HepG2 (cell line): ENCODE results near the gene VENTX. TPM values are rescaled to one million over a fixed set of nuclear protein-coding genes. Genes with fewer than 3 reads are reported as not detected.

Experiments used
- ATAC-seq: fragments of 200-7000 bp; cut with Tn5 transposase; 3 replicates; pipeline ENCODE4 v1.9.1; 2020; ENCODE audit warnings: mild to moderate bottlenecking, moderate library complexity
- BruUV-seq: library from RNA; stranded (reverse); fragments of 400-500 nt; replicated peaks from 2 replicates; lab custom pipeline; 2021; lab: Mats Ljungman, UMichigan
- CTCF ChIA-PET: fragments of 300-600 bp; formaldehyde crosslinking; extraction: SDS; loops from one replicate; lab custom pipeline; 2021; ENCODE audit warnings: low total read pairs, inconsistent platforms, low intra/inter-chr PET ratio; lab: Yijun Ruan, JAX
- POLR2A ChIA-PET: fragments of 350-600 bp; sonication (Branson Sonifier 250); formaldehyde crosslinking; loops from one replicate; lab custom pipeline; 2020; ENCODE audit warnings: antibody characterized with exemption, inconsistent platforms; lab: Yijun Ruan, JAX
- DNase-seq: peaks from one replicate; pipeline ENCODE4 v3.0.0-alpha.2; 2015; ENCODE audit warnings: low spot score
- FAIRE-seq: peaks from 3 replicates; lab custom pipeline; 2011; peaks lifted over from hg19 to GRCh38; lab: Jason Lieb, UNC
- H2AFZ ChIP-seq: one replicate; pipeline ENCODE4 v1.6.1; 2011; ENCODE audit warnings: low read length, inconsistent platforms
- H3K27ac ChIP-seq: fragments of 300-600 bp; 3 replicates; pipeline ENCODE4 v1.8.0; 2011; ENCODE audit warnings: mixed run types, mild to moderate bottlenecking, mixed read lengths, low read length, inconsistent platforms; ENCODE audit not compliant: insufficient read depth; ENCODE audit errors: extremely low read length
- H3K27me3 ChIP-seq, 2 experiments: fragments of 200-600 bp in 1 of 2; 2 replicates in 1 of 2; 3 replicates in 1 of 2; pipeline versions ENCODE4 v1.6.0 to v1.8.0; 2011; ENCODE audit warnings: low read length in 2 of 2, mild to moderate bottlenecking in 2 of 2, moderate library complexity in 2 of 2, inconsistent platforms in 1 of 2; ENCODE audit not compliant: insufficient read depth in 2 of 2, control insufficient read depth in 1 of 2
- H3K36me3 ChIP-seq, 2 experiments: fragments of 200-600 bp in 1 of 2; replicated peaks in 1 of 2; 2 replicates in 1 of 2; 3 replicates in 1 of 2; pipeline versions ENCODE4 v1.5.1 to v1.8.0; 2011; ENCODE audit warnings: low read length in 2 of 2, inconsistent platforms in 1 of 2; ENCODE audit not compliant: insufficient read depth in 2 of 2, control insufficient read depth in 1 of 2
- H3K4me1 ChIP-seq: 2 replicates; pipeline ENCODE4 v1.5.1; 2012; ENCODE audit warnings: low read length, inconsistent platforms; ENCODE audit not compliant: insufficient read depth
- H3K4me2 ChIP-seq: 2 replicates; pipeline ENCODE4 v1.6.0; 2011; ENCODE audit warnings: low read depth, low read length, inconsistent platforms
- H3K4me3 ChIP-seq, 3 experiments: fragments of 200-600 bp in 1 of 3; sonication (generic), shearing (Covaris generic) in 1 of 3; replicated peaks in 1 of 3; 2 replicates each; pipeline ENCODE4 v1.5.1; 2011 to 2016; ENCODE audit warnings: low read length in 3 of 3, inconsistent platforms in 2 of 3, low read depth in 2 of 3, mild to moderate bottlenecking in 2 of 3, control low read depth in 1 of 3, mixed read lengths in 1 of 3; ENCODE audit not compliant: insufficient read depth in 1 of 3
- H3K79me2 ChIP-seq: one replicate; pipeline ENCODE4 v1.6.1; 2011; ENCODE audit warnings: low read length, inconsistent platforms; ENCODE audit not compliant: insufficient read depth
- H3K9ac ChIP-seq: 2 replicates; pipeline ENCODE4 v1.6.0; 2011; ENCODE audit warnings: mild to moderate bottlenecking, low read depth, low read length, inconsistent platforms; ENCODE audit not compliant: insufficient read depth
- H3K9me3 ChIP-seq: 2 replicates; pipeline ENCODE4 v1.5.1; 2012; ENCODE audit warnings: mild to moderate bottlenecking, low read length
- H4K20me1 ChIP-seq: 2 replicates; pipeline ENCODE4 v1.6.0; 2011; ENCODE audit warnings: inconsistent platforms, mild to moderate bottlenecking, low read length, moderate library complexity; ENCODE audit not compliant: insufficient read depth
- MBNL3 ChIP-seq: fragments of 250-450 bp; sonication (Bioruptor Pico); conservative IDR thresholded peaks from 2 replicates; pipeline ENCODE4 v1.8.0; 2022; ENCODE audit warnings: mild to moderate bottlenecking, inconsistent platforms
- MEIS2 ChIP-seq: sonication (generic); formaldehyde crosslinking; IDR thresholded peaks from 2 replicates; pipeline ENCODE4 v1.9.0; 2021; ENCODE audit warnings: mild to moderate bottlenecking, missing genetic modification reagents
- ZBTB34 ChIP-seq: sonication (generic); formaldehyde crosslinking; IDR thresholded peaks from 2 replicates; pipeline ENCODE4 v1.8.0; 2022; ENCODE audit warnings: mild to moderate bottlenecking, missing genetic modification reagents
- ZFX ChIP-seq: sonication (generic); formaldehyde crosslinking; IDR thresholded peaks from 2 replicates; pipeline ENCODE4 v1.4.0; 2020; ENCODE audit warnings: mild to moderate bottlenecking, low read depth, missing genetic modification reagents, moderate library complexity
- ZNF224 ChIP-seq: sonication (generic); formaldehyde crosslinking; IDR thresholded peaks from 2 replicates; pipeline ENCODE4 v1.5.0; 2020; ENCODE audit warnings: mild to moderate bottlenecking, missing genetic modification reagents
- ZNF431 ChIP-seq: sonication (generic); formaldehyde crosslinking; IDR thresholded peaks from 2 replicates; pipeline ENCODE4 v1.9.0; 2022; ENCODE audit warnings: missing genetic modification reagents, low read depth, mild to moderate bottlenecking, borderline replicate concordance
- ZNF598 ChIP-seq: sonication (generic); formaldehyde crosslinking; IDR thresholded peaks from 2 replicates; pipeline ENCODE4 v1.5.1; 2020; ENCODE audit warnings: mild to moderate bottlenecking, missing genetic modification reagents, borderline replicate concordance
- WGBS: methylation state at CpG from one replicate; pipeline ENCODE4 v1.1.6; 2017; ENCODE audit warnings: low lambda C conversion rate; 5-methylcytosine and 5-hydroxymethylcytosine counted together
- in situ Hi-C: cut with HindIII; loops from 2 replicates; pipeline ENCODE4 v1.10.0; 2017; ENCODE audit warnings: low pct_unique_long_range_greater_than_20kb; ENCODE audit not compliant: extremely low pct_ligation_motif_present
- intact Hi-C: fragments of 100-400 bp; cut with micrococcal nuclease; formaldehyde crosslinking; loops from one replicate; pipeline ENCODE4 v1.10.0; 2022; ENCODE audit not compliant: unreplicated experiment
- polyA plus RNA-seq, 8 experiments: library from polyadenylated mRNA; depleted of rRNA in 3 of 8; stranded (reverse) in 7 of 8; unstranded in 1 of 8; fragments of >200 nt; fragmentation: Illumina TruSeq in 4 of 8; extraction: Trizol in 4 of 8; gene quantifications; 2 replicates each; pipeline versions ENCODE4 v1.2.1 to v1.2.3, GENCODE V29; 2011 to 2016; ENCODE audit warnings: low read depth in 4 of 8, missing spikeins in 1 of 8, mixed read lengths in 1 of 8; ENCODE audit not compliant: insufficient read depth in 1 of 8
- total RNA-seq, 5 experiments: library from RNA; depleted of rRNA; stranded (reverse); fragments of >200 nt; fragmentation: Illumina TruSeq; extraction: Trizol; gene quantifications; 2 replicates each; pipeline ENCODE4 v1.2.3, GENCODE V29; 2016; ENCODE audit warnings: low read depth in 1 of 5

VENTX gene
- total and polyA plus RNA-seq, 2 of the 13 experiments (the other 11 are each of a cell fraction or from before 2014, with no cell fraction given) = not detected

DNA sequence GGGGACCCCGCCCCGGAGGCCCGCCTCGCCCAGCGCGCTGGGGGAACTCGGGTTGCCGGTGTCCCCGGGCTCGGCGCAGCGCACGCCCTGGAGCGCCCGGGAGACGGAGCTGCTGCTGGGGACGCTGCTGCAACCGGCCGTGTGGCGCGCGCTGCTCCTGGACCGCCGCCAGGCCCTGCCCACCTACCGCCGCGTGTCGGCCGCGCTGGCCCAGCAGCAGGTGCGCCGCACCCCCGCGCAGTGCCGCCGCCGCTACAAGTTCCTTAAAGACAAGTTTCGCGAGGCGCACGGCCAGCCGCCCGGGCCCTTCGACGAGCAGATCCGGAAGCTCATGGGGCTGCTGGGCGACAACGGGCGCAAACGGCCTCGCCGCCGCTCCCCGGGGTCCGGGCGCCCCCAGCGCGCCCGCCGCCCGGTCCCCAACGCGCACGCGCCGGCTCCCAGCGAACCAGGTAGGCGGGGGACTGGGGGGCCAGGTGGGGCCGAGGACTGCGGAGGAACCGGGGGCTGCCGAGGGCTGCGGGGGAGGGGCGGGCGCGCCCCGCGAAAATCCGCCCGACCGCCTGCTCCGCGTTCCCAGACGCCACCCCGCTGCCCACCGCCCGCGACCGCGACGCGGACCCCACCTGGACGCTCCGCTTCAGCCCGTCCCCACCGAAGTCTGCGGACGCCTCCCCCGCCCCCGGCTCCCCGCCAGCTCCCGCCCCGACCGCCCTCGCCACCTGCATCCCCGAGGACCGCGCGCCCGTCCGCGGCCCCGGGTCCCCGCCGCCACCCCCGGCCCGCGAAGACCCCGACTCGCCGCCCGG, 7.1 kb upstream of the VENTX start:
- POLR2A ChIA-PET = no interaction called here
- BruUV-seq = no TSS peak
- TF ChIP-seq ZBTB34 (CRISPR knock-in tag) (no peak), ZFX (no peak), ZNF431 (CRISPR knock-in tag) (no peak), ZNF598 (no peak), MBNL3 (CRISPR knock-in tag) (no peak), MEIS2 (no peak), ZNF224 (CRISPR knock-in tag) (no peak)

More for the DNA sequence above, 7.1 kb upstream of the VENTX start:
- Histone ChIP-seq H3K4me2 (no peak overlapping the region), H3K4me1 (no peaks in the 10 kb centered on the region), H3K9me3 (no peaks in the 10 kb centered on the region), H3K79me2 (no peaks in the 10 kb centered on the region), H3K9ac (no peak overlapping the region), H3K27me3 (peaks cover 7 to 55% of the 10 kb centered on the region in 2 experiments), H2AFZ (no peak overlapping the region), H3K36me3 (no peaks in the 10 kb centered on the region), H3K4me3 (no peak overlapping the region), H3K27ac (no peak overlapping the region), H4K20me1 (no peaks in the 10 kb centered on the region)
- no peak for ATAC-seq
- no peak for FAIRE-seq
- in situ Hi-C loops = no loop called here
- CTCF ChIA-PET = no interaction called here
- WGBS = 88% methylated on average over 51 of the region's 122 CpGs
- no peak for DNase-seq
- intact Hi-C loops = no loop called here
